HG03442 (cell line): ENCODE measurements around the gene HEPHL1.
"Not testable (repeated sequence)": the region's sequence is repeated elsewhere in the genome, so short reads cannot be mapped to it uniquely, and the experiment has no call there.

Experiments used
- ATAC-seq: cut with Tn5 transposase; IDR thresholded peaks from one replicate; pipeline ENCODE4 v1.9.1; 2021; ENCODE audit warnings: mild to moderate bottlenecking, moderate library complexity; ENCODE audit not compliant: unreplicated experiment

Gene HEPHL1

DNA sequence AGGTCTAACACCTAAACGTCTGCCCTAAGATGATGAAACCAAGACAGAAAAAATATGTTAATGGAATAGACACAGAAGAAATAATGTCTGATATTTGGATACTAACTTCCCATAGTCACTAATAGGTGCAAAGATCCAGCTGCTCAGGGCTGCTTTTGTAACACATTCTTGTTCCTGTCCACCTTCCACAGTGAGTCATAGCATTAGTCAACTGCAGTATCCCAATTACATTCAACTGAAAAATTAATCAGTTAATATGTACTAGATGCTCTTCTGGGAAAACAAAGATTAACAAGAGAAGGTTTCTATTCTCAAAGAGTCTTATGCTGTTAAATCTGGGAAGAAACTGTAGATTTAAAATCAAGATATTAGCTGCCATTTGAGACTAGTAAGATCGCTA lies 47.6 kb downstream of the HEPHL1 start:
- ATAC-seq, result no peak

DNA sequence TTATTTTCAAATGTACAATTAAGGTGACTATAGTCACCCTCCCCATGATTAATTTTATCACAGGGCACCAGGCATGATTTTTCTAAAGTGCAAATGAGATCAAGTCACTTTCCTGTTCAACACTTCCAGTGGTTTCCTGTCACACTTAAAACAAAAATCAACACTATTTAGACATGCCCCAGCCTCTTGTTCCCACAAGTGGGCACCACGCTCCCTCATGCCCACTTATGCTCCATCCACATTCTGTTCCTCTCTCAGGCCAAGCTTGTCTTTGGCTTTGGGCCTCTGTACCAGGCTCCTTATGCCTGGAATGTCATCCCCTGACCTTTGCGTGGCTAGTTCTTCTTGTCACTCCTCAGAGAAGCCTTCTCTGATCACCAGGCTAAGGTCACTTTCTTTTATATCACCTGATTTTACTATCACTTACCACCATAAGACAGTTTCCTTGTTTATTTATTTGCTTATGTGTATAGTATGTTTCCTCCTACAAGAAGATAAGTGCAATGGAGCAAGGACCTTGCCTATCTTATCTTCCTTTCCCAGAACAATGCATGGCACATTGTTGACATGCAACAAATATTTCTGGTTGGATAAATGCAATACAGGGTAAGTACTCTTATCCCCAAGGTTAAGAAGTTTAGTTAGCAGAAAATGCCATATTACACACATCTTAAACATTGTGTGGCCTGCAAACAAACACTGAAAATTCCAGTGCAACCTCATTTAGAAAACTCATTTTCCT lies 56.6 kb downstream of the HEPHL1 start:
- no peak for ATAC-seq

DNA sequence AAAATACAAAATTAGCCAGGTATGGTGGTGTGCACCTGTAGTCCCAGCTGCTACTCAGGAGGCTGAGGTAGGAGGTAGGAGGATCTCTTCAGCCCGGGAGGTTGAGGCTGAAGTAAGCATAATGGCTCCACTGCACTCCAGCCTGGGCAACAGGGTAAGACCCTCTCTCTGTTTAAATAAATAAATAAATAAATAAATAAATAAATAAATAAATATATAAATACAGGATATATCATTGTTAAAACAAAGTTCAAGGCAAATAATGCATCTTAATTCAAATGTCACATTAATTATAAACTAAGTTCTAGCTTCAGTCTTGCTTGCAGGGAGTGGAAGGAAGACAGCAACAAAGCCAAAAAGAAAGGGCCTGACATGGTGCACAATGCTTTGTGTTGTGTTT lies 63.0 kb downstream of the HEPHL1 start:
- no peak for ATAC-seq

DNA sequence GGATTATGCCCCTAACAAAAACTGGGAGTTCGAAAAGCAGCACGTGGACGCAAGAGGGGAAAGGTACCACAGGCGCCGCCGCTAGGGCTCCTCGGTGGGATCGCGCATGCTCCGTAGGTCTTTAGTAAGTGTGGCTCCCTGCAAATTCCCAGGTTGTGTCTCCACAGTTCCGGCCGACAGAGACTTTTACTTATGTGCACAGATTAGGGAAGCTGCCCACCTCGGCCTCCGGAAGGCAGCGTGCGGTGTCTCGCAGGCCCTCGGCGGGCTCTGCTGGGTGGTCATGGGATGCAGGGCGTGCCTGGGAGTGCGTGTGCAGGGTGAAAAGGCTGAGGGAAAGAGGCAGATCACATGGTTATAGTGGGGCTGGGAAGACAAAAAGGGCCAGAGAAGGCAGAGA lies 67.8 kb downstream of the HEPHL1 start:
- ATAC-seq, result no peak

DNA sequence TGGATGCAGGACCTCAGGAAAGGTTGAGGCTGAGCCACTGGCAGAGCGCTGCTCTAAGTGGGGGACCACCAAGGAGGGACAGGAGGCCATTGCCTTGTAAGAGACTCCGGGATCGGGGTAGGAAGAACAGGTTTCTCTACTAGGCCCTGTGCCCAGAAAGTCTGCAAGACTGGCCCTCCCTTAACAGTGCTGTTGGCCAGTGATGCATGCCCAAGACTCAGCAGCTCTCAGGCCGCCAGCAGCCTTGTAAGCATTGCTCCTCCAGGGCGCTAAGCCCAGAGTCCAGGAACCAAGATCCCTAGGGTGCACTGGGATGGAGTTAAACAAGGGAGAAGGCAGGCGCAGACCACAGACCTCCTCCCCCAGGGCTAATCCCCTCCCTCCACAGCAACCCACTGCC lies 68.2 kb downstream of the HEPHL1 start:
- ATAC-seq, result no peak

DNA sequence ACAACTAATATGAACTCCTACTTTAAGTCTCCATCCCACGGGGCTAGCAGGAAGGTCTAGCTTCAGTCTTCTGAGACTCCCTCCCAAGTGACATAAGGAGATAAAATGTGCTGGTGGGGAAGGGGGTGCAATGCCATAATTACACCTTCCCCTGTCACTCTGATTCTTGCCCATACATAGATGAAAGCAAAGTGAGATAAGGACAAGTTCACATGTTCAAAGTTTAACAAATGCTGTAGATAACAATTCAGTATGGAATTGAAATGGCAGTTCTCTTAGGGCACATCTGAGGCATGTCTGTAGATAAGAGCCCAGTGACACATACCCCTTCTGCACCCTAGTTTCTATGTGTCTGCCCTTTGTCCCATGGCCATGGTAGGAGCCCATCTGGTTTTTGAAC lies 69.2 kb downstream of the HEPHL1 start:
- ATAC-seq, result no peak

DNA sequence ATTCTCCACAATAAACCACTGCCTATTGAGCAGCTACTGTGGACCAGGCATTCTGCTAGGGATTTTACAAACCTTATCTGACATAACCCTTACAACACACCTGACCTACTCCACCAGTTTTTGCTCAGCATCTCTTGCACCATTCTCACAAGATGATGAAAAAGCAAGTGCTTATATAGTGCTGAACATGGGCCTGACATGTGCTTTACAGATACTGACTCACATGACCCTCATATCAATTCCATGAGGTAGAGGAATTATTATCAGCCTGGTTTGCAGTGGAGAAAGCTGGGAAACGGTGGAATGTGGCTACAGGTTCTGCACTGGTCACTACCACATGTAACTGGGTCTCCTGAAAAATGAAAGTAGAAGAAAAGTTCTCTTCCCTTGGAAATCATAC lies 69.9 kb downstream of the HEPHL1 start:
- ATAC-seq, result no peak

DNA sequence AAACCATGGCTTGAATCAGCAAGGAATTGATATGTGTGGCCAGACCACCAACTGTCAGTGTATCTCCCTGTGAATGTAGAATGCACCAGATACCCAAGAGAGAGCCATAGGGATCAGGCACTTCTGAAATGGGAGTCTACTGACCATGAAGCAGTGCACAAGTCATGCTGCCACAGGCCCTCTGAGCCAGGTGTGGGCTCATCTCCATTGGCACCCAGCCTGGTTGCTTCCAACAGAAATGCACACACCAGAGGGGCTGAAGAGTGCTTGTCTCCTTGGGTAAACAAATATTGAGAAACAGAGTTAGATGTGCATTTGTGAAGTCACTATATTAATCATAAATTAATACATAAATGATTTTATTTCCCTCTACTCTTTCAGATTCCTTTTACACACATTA lies 79.1 kb downstream of the HEPHL1 start:
- ATAC-seq, result no peak

DNA sequence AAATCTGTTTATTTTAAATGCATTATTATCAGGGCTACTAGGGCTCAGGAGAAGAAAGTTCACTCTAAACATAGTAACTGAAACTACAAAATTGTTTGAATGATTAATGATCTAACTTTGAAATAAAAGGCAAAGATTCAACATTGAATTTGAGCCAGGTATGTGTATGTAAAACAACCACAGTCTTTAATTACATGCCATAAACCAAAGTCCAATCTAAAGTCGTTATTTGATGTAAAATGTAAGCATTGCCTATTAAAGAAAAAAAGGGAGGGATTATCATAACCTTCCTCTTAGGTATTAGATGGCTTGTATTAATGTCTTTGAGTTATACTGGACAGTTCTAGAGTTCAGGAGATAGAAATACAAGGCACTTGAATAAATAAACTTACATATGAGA lies 82.3 kb downstream of the HEPHL1 start:
- ATAC-seq, result no peak

DNA sequence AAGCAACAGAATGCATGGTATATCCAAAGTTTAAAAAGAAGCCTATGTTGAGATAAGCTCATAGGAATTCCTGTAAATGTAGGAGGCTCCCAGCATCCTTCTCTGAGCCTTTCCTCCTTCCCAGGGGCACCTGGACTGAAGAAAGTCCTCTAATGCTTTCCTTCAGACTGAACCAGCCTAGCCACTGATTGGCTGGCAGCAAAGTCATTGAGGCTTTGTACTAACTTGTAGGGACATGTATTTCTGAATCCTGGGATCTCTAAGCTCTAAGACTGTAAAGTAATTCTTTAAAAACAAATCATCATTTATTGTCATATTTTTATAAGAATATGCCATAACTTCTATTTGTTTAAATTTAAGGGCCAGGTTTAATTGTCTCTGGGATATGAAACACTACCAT lies 83.6 kb downstream of the HEPHL1 start:
- no peak for ATAC-seq

DNA sequence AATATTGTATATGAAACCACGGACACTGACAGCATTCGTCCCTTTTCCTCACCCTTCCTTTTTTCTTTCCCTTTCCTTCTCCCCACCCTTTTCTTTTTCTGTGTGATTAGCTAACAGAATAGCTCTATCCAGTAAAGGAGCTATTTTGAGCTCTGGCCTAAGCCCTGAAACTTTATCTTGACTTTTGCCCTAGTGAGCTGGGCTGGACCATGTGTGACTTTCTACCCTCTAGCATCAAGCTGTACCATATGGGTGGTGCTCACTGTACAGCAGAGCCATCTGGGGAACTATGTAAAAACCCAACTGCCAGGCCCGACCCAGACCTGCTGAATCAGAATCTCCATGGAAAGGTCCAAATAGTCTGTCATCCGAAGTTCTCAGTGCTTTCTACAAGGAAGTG lies 85.6 kb downstream of the HEPHL1 start:
- ATAC-seq, result no peak

DNA sequence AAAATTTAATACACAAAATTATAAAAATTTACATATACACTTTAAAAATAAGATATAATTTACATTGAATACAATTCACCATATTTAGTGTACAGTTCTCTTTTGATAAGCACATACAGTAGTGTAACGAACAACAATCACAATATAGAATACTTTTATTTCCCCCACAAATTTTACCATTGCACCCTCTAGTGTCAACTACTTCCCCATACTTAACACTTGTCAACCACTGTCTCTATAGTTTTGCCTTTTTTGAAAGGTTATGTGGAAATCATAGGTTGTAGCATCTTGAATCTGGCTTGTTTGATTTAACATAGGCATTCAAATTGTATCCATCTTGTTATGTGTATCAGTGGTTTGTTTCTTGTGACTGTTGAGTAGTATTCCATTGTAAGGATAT lies 86.2 kb downstream of the HEPHL1 start:
- no peak for ATAC-seq

DNA sequence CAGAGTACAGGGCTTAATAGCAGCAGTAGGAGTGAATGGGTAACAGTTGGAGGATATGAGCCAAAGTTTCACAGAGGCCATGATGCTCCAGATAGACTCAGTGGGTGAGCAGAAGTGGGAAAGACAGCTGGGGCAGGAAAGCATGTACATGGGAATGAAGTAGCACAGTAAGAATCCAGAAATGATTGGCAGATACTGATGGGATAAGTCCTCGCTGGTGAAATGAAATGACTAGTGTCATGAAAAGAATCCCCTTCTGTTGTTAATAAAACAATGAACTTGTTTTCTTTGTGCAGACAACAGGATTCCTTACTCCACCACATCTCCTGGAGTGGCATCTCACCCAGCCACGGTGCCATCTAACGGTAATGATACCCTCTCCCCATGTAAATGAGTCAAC lies 90.1 kb downstream of the HEPHL1 start:
- ATAC-seq, result no peak

DNA sequence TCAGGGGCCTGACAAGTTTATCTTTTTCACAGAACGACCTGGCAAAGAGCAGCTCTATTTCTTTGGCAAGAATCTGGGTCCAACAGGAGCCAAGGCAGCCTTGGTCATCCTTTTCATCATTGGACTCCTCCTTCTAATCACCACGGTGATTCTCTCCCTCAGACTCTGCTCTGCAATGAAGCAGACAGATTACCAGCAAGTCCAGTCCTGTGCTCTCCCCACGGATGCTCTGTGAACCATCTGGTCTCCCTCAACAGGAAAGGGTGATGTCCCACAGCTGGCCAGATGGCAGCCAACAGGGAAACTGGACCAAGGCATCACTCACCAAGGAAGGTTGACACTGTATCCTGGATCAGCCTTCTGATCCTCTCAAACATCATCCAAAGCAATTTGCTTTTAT lies 90.5 kb downstream of the HEPHL1 start:
- no peak for ATAC-seq

DNA sequence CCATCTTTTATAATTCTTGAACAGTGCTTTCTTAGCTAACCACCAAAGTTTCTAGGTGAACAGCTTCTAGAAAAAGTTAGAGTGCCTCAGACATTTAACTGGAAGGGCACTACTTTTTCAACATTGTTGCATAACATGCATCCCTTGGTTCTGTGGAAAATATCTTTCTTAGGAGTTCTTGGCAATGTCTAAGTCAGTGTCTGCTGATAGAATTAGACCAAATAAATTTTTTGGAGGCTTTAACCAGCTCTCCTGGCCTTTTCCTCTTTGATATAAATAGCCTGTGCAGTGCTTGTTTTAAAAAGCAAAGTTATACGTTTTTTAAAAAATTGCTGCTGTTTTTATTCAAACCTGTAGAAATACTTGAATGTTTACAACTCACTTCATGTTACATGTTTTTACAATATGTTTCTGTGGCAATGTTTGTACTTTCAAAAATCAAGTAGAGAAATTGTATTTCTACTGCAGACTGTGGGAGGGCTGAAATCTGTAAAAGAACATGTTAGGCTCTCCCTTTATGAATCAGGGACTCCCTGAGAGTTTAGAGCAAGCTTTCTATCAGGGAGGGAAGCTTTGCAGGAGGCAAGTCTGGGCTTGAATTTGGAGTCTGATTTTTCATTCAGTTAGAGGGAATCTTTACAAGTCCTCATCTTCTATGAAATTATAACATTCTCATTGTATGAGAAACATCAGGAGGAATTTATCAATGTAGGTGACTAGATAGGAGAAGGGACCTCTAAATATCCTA lies 91.2 kb downstream of the HEPHL1 start:
- ATAC-seq, result no peak

DNA sequence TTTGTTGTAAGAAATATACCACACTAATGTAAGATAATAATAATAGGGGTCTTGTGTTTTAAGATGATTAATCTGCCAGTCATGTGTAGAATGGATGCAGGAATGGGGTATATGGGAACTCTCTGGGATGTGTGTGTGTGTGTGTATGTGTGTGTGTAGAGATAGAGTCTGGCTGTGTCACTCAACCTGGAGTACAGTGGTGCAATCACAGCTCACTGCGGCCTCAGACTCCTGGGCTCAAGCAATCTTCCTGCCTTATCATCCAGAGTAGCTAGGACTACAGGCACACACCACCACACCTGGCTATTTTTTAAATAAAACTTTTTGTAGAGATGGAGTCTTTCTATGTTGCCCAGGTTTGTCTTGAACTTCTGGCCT lies 96.0 kb downstream of the HEPHL1 start:
- ATAC-seq, result no peak

DNA sequence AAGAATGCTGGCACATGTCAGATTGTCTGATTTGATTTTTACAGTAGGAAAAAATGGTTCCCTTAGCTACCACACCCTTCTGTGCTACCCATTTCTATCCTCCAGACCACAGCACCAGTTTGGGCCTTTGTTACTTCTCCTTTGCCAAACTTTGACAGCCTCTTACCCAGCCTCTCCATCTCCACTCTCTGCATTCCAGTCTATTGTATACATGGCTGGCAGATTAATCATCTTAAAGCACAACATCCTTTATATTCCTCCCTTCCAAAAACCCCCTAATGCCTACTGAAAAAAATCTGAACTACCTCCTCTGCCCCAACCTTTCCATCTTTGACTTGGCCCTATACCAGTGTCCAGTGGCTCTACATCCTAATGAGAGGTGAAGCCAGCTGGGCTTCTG lies 96.7 kb downstream of the HEPHL1 start:
- ATAC-seq, result no peak

DNA sequence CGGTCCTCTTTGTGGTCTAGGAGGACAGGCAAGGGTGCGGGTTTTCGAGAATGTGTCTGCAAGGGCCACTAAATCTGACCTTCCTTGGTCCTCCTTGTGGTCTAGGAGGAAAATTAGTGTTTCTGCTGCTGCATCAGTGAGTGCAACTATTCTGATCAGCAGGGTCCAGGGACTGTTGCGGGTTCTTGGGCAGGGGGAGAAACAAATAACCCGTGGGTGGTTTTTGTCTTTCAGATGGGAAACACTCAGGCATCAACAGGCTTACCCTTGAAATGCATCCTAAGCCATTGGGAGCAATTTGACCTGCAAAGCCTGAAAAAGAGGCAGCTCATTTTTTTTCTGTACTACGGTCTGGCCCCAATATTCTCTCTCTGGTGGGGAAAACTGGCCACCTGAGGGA lies 98.5 kb downstream of the HEPHL1 start:
- not testable (repeated sequence) for ATAC-seq

DNA sequence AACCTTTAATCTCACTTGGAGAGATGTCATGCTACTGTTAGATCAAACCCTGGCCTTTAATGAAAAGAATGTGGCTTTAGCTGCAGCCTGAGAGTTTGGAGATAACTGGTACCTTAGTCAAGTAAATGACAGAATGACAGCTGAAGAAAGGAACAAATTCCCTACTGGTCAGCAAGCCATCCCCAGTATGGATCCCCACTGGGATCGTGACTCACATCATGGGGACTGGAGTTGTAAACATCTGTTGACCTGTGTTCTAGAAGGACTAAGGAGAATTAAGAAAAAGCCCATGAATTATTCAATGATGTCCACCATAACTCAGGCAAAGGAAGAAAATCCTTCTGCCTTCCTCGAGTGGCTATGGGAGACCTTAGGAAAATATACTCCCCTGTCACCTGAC lies 99.4 kb downstream of the HEPHL1 start:
- ATAC-seq, result not testable (repeated sequence)

DNA sequence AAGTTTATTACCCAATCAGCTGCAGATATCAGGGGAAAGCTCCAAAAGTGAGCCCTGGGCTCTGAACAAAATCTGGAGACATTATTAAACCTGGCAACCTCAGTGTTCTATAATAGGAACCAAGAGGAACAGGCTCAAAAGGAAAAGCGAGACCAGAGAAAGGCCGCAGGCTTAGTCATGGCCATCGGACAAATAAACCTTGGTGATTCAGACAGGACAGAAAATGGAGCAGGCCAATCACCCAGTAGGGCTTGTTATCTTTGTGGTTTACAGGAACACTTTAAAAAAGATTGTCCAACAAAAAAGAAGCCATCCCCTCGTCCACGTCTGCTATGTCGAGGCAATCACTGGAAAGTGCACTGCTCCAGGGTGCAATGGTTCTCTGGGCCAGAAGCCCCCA lies 99.8 kb downstream of the HEPHL1 start:
- no peak for ATAC-seq

DNA sequence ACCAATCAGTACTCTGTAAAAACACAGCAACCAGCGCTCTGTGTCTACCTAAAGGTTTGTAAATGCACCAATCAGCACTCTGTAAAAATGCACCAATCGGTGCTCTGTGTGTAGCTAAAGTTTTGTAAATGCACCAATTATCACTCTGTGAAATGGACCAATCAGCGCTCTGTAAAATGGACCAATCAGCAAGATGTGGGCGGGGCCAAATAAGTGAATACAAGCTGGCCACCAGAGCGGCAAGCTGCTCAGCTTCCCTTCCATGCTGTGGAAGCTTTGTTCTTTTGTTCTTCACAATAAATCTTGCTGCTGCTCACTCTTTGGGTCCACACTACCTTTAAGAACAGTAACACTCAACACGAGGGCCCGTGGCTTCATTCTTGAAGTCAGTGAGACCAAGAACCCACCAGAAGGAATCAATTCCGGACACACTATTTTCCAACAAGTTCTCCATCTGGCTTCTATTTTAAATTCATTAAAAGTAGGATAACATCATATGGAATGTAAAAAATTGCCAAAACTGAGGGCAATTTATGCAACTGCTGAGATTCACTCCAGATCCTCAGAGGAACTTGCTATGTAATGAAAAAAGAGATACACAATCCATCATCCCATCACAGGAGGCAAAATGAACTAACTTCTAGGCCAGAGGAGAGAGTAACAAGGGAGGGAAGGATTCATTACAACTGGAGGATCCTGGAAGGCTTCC lies 104.4 kb downstream of the HEPHL1 start:
- no peak for ATAC-seq

DNA sequence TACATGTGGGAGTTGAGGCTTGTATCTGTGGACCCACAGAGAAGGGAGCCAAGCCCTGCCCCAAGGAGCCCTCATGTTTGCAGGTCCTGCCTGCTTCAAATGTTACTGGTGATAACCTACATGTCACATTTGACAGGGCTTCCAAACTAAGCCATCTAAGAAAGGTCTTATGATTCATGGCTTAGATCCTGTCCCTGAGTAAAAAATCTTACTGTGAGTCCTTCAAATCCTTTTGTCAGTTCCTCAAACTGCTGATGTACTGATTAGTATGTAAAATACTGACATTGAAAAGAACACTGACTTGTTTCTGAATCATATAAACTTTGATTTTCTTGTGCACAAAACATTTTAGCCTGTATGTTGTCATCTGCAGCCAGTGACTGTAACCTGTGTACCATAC lies 106.5 kb downstream of the HEPHL1 start:
- ATAC-seq, result no peak
